ENCODE measurements around the gene NRCAM. TPM values are rescaled to one million over a fixed set of nuclear protein-coding genes. Genes with fewer than 3 reads are reported as not detected.

NRCAM gene
- total RNA-seq, 1 donor from 2014 or later, result 2.0 TPM

- H3K27me3 ChIP-seq, result no peaks in the 10 kb centered on the region
- no peaks in the 10 kb centered on the region for H3K4me1 ChIP-seq
- no peaks in the 10 kb centered on the region for H3K36me3 ChIP-seq
- ATAC-seq (no peak), DNase-seq (no peak)
- TF ChIP-seq CTCF (IDR thresholded peaks at IDR 0.05), result no peak
- no peak overlapping the region for H3K4me3 ChIP-seq
- H3K9me3 ChIP-seq, result no peaks in the 10 kb centered on the region
- no peak overlapping the region for H3K27ac ChIP-seq
- intact Hi-C loops (cut with DNase I), result no loop called here
Measured at GRCh38 chr7:108374899-108375298, 81.3 kb downstream of the NRCAM start.

GRCh38 chr7:108372618-108373017, 83.6 kb downstream of the NRCAM start:
- DNase-seq (no peak), ATAC-seq (no peak)
- H3K4me1 ChIP-seq, result no peaks in the 10 kb centered on the region
- H3K4me3 ChIP-seq, result no peak overlapping the region
- no peak overlapping the region for H3K27ac ChIP-seq
- H3K36me3 ChIP-seq, result no peaks in the 10 kb centered on the region
- no peaks in the 10 kb centered on the region for H3K9me3 ChIP-seq
- H3K27me3 ChIP-seq, result no peaks in the 10 kb centered on the region
- intact Hi-C loops (cut with DNase I), result no loop called here
- no peak for TF ChIP-seq CTCF (IDR thresholded peaks at IDR 0.05)

GRCh38 chr7:108370616-108371015, 85.6 kb downstream of the NRCAM start:
- DNase-seq, result no peak
- Histone ChIP-seq H3K4me1 (no peaks in the 10 kb centered on the region), H3K27me3 (no peaks in the 10 kb centered on the region), H3K9me3 (no peaks in the 10 kb centered on the region), H3K4me3 (no peak overlapping the region), H3K27ac (no peak overlapping the region), H3K36me3 (no peaks in the 10 kb centered on the region)
- no peak for ATAC-seq
- TF ChIP-seq CTCF (IDR thresholded peaks at IDR 0.05), result no peak
- intact Hi-C loops (cut with DNase I), result no loop called here

- Histone ChIP-seq H3K9me3 (no peaks in the 10 kb centered on the region), H3K4me1 (no peaks in the 10 kb centered on the region), H3K4me3 (no peak overlapping the region), H3K27ac (no peak overlapping the region), H3K36me3 (no peaks in the 10 kb centered on the region), H3K27me3 (no peaks in the 10 kb centered on the region)
- intact Hi-C loops (cut with DNase I), result no loop called here
- DNase-seq (no peak), ATAC-seq (no peak)
- TF ChIP-seq CTCF (IDR thresholded peaks at IDR 0.05), result no peak
Measured at GRCh38 chr7:108368466-108368865, 87.8 kb downstream of the NRCAM start.

GRCh38 chr7:108367946-108368345, 88.3 kb downstream of the NRCAM start:
- Histone ChIP-seq H3K9me3 (no peaks in the 10 kb centered on the region), H3K27me3 (no peaks in the 10 kb centered on the region), H3K27ac (no peak overlapping the region), H3K4me1 (no peaks in the 10 kb centered on the region), H3K4me3 (no peak overlapping the region), H3K36me3 (no peaks in the 10 kb centered on the region)
- intact Hi-C loops (cut with DNase I), result no loop called here
- TF ChIP-seq CTCF (IDR thresholded peaks at IDR 0.05), result no peak
- ATAC-seq (no peak), DNase-seq (no peak)

- H3K36me3 ChIP-seq, result no peaks in the 10 kb centered on the region
- DNase-seq (no peak), ATAC-seq (no peak)
- no peak overlapping the region for H3K4me3 ChIP-seq
- intact Hi-C loops (cut with DNase I), result no loop called here
- no peak overlapping the region for H3K27ac ChIP-seq
- no peak for TF ChIP-seq CTCF (IDR thresholded peaks at IDR 0.05)
- no peaks in the 10 kb centered on the region for H3K4me1 ChIP-seq
- no peaks in the 10 kb centered on the region for H3K27me3 ChIP-seq
- no peaks in the 10 kb centered on the region for H3K9me3 ChIP-seq
Measured at GRCh38 chr7:108367314-108367713, 88.9 kb downstream of the NRCAM start.

Data from upper lobe of right lung (tissue), 1 donor.